Endothelial cell of umbilical vein (primary cell): Measurements from ENCODE around the gene ITGA5.
A peak's percentile ranks its signal among the peaks of the same experiment; 100 is the strongest.

Experiments used
- EZH2 ChIP-seq: IDR thresholded peaks from 2 replicates; pipeline ENCODE4 v1.6.1; 2012; ENCODE audit warnings: borderline replicate concordance, low read depth, mild to moderate bottlenecking, moderate library complexity, low read length, inconsistent platforms; ENCODE audit not compliant: severe bottlenecking
- JUN ChIP-seq: IDR thresholded peaks from 2 replicates; pipeline ENCODE4 v1.6.1; 2011; ENCODE audit warnings: borderline replicate concordance, low read depth; ENCODE audit not compliant: insufficient read length, insufficient read depth
- MYC ChIP-seq: IDR thresholded peaks from one replicate; pipeline ENCODE4 v1.6.1; 2011; ENCODE audit warnings: mild to moderate bottlenecking, low read depth, low read length
- POLR2A ChIP-seq: IDR thresholded peaks from 2 replicates; pipeline ENCODE4 v1.6.1; 2012; ENCODE audit warnings: low read depth, mild to moderate bottlenecking, control low read depth, low read length
- POLR2AphosphoS5 ChIP-seq: IDR thresholded peaks from 2 replicates; pipeline ENCODE4 v1.6.1; 2012; ENCODE audit warnings: low read depth, mild to moderate bottlenecking, control low read depth, low read length, moderate library complexity; ENCODE audit not compliant: insufficient read depth
- TF ChIP-seq, protein P1 (sequence below), 2 donors: IDR thresholded peaks; 1 replicate in 1 of 2; 2 replicates in 1 of 2; pipeline ENCODE4 v1.5.1; 2011; ENCODE audit warnings: low read length in 2 of 2, mild to moderate bottlenecking in 2 of 2, moderate library complexity in 2 of 2, control low read depth in 1 of 2, inconsistent platforms in 1 of 2, low read depth in 1 of 2; ENCODE audit not compliant: insufficient read depth in 1 of 2; ENCODE audit errors: extremely low read depth in 1 of 2

DNA sequence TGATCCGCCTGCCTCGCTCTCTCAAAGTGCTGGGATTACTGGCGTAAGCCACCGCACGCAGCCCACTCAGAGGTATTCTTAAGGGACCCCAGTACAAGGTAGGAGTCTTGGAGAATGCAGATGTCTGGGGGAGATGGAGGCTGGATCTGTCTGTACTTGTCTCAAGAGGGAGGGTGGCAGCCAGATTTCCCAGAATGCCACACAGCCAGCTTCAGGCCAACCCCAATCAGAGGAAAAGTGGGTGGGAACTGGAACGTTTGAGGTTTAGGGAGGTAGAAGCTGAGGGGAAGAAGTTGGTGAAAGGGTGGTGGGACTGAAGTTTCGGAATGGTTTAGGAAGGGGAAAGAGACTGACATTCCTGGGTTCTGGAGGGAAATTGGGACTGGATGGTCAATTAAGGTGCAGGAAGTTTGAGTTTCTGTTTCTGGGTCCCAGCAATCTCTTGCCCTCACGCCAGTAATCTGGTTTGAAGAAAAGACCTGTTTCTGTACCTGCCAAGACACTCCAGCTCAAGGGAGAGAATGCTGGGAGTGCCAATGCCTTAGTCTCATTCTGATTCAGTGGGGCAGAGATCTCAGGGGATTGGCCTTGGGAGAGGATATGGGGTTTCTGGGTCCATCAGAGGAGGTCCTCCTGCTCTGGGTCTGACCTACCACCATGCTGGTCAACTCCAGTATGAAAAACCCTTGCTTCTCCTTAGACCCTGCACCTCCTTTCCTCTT lies 26.4 kb downstream of the ITGA5 start:
- TF ChIP-seq, protein P1, sequence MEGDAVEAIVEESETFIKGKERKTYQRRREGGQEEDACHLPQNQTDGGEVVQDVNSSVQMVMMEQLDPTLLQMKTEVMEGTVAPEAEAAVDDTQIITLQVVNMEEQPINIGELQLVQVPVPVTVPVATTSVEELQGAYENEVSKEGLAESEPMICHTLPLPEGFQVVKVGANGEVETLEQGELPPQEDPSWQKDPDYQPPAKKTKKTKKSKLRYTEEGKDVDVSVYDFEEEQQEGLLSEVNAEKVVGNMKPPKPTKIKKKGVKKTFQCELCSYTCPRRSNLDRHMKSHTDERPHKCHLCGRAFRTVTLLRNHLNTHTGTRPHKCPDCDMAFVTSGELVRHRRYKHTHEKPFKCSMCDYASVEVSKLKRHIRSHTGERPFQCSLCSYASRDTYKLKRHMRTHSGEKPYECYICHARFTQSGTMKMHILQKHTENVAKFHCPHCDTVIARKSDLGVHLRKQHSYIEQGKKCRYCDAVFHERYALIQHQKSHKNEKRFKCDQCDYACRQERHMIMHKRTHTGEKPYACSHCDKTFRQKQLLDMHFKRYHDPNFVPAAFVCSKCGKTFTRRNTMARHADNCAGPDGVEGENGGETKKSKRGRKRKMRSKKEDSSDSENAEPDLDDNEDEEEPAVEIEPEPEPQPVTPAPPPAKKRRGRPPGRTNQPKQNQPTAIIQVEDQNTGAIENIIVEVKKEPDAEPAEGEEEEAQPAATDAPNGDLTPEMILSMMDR (IDR thresholded peaks at IDR 0.05; ENCODE audit: extremely low read depth in 1 of 2, insufficient read depth in 1 of 2, low read depth in 1 of 2, low read length in 2 of 2): no peak
- TF ChIP-seq POLR2AphosphoS5 (peak; percentile 72), POLR2A (no peak), EZH2 (no peak), JUN (no peak), MYC (no peak)
